AG08395 (cell line): ENCODE data around the gene PIGN.
A peak's percentile ranks its signal among the peaks of the same experiment; 100 is the strongest.

ENCODE experiments used
- DNase-seq: peaks from one replicate; pipeline ENCODE4 v3.0.0; 2012; ENCODE audit warnings: mixed read lengths, low spot score

Gene PIGN, protein sequence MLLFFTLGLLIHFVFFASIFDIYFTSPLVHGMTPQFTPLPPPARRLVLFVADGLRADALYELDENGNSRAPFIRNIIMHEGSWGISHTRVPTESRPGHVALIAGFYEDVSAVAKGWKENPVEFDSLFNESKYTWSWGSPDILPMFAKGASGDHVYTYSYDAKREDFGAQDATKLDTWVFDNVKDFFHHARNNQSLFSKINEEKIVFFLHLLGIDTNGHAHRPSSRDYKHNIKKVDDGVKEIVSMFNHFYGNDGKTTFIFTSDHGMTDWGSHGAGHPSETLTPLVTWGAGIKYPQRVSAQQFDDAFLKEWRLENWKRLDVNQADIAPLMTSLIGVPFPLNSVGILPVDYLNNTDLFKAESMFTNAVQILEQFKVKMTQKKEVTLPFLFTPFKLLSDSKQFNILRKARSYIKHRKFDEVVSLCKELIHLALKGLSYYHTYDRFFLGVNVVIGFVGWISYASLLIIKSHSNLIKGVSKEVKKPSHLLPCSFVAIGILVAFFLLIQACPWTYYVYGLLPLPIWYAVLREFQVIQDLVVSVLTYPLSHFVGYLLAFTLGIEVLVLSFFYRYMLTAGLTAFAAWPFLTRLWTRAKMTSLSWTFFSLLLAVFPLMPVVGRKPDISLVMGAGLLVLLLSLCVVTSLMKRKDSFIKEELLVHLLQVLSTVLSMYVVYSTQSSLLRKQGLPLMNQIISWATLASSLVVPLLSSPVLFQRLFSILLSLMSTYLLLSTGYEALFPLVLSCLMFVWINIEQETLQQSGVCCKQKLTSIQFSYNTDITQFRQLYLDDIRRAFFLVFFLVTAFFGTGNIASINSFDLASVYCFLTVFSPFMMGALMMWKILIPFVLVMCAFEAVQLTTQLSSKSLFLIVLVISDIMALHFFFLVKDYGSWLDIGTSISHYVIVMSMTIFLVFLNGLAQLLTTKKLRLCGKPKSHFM

DNA sequence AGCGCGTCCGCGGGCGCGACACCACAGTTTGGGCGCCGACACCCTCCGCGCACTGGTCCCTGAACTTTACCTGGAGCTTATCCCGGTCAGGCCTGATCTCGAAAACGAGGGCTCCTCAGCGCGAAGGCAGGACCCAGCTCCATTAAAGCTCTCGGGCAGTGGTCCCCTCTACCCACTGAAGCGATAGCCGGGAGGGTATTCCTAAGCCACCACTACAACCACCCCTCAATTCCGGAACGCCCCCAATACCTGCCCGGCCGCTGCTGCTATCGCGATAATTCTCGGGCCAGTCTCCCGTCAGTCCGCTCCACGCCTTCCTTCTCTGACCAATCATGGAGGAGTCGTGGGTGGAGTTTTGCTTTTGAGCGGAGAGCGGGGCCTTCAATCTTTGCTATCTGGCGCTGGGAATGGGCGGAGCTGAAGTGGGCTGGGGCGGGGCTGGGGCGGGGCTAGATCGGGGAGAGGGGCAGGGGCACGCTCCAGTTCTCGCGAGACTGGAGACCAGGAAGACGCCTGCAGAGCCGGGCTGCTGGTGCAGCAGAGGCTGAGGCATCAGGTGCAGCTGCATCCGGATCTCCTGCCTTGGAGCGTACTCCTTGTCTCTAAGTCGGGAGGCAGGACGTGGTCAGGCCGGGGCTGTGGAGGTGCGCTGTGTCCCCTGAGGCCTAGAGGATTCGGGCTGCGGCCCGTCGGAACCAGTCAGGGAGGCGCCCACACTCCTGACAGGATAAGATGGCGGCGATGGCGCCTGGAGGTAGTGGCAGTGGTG, at the start of gene PIGN, which contains the start of gene RELCH:
Gene PIGN, minus strand, starts transcription at position 283 of the 769 bp plus-strand sequence. CDS start 25,703 bp downstream, outside the sequence.
Gene RELCH, plus strand, starts transcription at position 482 of the 769 bp plus-strand sequence. Its CDS starts 251 bp downstream, at position 733.
- DNase-seq, result peak; percentile 98

DNA sequence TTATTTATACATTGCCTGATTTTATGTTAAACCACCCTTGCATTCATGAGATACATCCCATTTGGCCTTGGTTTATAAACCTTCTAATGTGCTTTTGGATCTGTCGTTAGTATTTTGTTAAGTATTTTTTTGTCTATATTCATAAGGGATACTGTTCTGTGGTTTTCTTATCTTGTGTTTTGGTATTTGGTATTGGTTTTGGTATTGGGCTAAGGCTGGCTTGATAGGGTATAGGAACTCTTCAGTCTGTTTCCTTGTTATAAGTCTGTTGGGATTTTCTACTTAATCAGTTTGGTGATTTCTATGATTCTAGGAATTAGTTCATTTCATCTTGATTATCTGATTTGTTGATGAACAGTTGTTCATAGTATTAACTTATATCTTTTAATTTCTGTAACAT, 49.4 kb upstream of the PIGN start:
- DNase-seq, result no peak

DNA sequence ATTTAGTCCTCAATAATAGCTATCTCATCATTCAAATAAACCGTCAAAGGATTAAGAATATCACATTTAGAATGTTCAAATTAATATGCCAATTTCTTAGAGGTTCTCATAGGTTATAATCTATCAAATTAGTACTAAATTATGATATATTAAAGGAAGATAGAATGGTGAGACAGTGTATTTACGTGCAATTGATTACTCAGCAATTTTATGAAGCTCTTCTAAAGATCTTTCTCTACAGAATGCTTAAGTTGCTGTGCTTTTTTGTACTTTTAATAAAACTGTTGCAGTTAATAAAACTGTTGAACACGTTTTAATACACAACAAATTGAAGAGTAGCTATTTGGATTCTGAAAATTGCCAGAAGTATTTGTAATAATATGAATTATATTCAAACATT, 39.2 kb upstream of the PIGN start:
- DNase-seq, result no peak

DNA sequence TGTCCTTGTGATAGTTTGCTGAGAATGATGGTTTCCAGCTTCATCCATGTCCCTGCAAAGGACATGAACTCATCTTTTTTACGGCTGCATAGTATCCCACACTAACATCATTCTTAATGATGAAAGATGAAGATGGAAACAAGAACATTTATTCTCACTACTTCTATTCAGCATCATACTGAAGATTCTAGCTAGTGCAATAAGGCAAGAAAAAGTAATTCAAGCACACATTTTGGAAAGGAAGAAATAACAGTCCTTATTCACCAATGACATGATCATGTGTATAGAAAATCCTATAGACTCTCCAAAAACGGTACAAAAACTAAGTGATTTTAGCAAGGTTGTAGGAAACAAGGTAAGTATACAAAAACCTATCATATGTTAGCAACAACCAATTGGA, 37.4 kb upstream of the PIGN start:
- no peak for DNase-seq

DNA sequence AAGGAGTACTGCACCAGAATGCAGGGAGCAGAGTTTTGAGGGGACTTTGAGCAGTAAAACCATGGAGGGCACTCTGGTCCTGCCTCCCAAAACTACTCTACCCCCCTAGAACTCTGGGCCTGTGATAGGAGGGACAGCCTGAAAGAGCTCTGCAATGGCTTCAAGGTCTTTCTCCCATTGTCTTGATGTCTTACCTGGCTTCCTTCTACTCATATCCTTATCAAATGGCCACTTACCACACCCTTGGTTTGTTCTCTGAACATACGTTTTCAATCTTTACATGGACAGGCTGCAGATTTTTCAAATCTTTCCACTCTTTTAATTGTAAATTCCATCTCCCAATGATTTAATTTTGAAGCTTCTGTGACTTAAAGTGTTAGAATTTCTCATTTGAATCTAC, 27.9 kb upstream of the PIGN start:
- DNase-seq, result no peak

DNA sequence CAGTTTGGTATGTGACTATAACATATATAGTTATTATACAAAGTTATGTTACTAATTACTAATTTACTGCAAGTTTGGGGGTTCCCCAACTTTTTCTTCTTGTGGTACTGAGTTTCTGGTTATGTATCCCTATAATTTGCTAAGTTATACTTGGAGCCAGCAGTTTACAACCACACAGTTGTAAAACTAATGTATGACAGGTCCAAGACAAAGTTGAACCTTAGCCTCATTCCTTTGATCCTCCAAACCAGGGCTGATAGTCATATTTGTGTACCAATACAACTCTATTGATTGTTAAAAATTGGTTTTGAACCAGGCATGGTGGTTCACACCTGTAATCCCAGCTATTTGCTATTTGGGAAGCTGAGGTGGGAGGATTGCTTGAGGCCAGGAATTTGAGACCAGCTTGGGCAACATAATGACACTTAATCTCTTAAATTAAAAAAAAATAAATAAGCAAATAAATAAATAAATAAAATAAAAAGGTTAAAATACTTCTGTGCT, 24.5 kb upstream of the PIGN start:
- DNase-seq, result no peak

DNA sequence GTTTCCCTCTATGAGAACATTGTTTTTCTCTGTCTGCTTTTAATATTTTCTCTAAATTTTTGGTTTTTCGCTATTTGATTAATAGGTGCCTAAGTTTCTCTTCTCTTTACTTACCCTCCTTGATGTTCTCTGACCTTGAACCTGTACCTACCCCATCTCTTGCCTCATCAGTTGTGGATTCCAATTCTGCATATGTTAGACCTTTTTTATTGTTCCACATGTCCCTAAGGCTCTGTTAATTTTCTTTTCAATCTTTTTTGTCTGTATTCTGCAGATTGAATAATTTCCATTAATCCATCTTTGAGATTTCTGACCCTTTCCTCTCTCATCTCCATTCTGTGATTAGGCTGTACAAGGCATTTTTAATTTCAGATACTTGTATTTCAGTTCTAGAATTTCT, 23.3 kb upstream of the PIGN start:
- DNase-seq, result no peak

DNA sequence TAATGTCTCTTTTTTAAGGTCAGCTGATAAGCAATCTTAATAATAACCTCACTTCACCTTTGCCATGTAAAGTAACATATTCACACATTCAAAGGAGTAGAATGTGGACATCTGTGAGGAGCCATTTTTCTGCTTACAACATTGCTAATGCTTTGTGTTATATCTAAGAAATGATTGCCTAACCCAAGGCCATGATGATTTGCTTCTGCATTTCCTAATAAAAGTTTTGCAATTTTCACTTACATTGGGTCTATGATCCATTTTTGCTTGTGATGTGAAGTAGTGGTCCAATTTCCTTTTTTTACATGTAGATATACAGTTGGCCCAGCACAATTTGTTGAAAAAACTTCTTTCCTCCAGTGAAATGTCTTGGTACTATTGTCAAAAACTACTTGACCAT, 22.2 kb upstream of the PIGN start:
- DNase-seq, result no peak

DNA sequence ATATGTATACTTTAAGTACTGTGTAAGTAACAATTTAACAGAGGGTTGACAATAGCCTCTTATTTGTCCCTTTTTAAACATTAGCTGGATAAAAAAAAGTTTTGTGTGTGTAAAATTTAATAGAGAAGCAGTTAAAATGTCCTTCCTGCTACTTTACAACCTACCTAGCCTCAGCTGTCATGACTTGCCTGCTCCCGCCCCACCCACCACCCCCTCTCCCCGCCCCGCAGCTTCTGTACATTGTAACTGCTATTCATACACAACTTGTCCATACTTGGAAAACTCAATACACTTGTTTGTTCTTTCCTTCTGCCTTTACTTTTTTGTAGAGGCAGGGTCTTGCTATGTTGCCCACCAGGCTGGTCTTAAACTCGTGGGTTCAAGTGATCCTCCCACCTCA, 19.7 kb upstream of the PIGN start:
- no peak for DNase-seq

DNA sequence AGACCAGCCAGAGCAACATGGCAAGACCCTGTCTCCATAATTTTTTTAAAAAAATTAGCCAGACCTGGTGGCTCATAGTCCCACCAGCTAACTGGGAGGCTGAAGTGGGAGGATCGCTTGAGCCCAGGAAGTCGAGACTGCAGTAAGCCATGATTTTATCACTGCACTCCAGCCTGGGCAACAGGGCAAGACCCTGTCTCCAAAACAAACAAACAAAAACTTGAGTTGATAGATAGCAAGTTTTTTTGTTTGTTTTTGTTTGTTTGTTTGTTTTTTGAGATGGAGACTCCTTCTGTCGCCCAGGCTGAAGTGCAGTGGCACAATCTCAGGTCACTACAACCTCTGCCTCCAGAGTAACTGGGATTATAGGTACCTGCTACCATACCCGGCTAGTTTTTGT, 19.0 kb upstream of the PIGN start:
- no peak for DNase-seq

DNA sequence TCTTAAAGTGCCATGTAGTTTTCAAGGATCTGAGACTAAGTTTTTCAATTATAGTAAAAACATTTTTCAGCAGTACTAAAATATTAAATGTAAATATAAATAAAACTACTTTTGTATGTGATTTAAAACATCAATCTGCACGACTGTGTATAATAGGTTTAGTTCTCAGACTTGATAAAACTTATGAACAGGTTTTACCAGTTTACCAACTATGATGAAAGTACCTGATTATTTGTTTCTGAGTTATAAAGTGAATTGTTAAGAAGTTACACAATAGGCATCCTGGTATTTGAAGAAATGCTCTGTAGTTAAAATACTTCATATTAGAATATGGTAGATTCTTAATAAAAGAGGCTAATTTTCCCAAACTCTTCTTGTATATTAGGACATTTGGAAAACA, 15.0 kb upstream of the PIGN start:
- no peak for DNase-seq

DNA sequence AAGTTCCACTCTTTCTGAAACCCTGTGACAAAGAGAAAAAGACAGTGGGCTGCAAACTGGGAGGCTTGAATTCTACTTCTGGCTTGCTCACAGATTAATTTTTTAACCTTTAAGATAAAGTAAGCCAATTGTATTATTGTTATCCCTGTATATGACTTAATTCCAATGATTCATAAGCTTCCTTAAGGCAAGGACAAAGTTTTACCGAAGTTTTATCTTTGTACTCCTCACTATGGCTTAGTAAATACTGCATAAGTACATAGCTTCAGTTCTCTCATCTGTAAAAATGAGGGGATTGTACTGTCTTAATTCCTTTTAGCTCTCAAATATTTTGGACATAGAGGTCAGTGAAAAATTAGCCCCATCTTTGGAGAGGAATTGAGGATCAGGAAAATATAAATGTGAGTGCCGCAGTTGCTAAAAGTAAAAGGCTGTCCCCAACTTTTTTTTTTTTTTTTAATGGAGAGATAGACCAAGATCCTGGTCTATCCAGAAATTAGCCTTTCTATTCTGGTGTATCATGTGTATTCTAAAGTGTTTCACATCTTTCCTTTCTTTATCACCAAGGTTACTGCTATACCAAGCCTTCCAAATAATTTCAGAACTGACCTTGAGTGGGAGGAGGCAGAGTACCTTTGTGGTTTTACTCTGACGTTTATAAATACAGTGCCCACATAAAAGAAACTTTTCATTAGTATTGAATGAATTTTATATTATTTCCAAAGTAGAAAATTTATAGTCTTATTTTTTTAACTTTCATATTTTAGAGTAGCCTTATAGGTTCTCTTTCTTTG, 13.5 kb upstream of the PIGN start:
- no peak for DNase-seq

DNA sequence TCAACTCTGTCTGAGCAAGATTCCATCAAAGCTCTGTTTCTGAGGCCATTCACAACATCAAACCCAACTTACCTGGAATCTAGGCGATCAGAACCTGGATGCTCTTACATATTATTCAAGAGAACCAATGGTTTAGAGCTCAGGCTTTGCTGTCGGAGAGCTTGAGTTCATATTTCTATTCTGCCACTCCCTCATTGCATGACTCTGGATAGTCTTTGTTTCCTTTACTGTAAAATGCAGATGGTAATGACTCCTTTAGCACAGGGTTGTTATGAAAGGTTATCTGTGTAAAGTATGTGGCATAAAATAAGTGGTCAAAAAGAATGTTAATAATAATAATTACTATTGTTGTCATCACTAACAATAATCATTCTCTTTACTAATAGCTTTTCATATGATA, 12.8 kb upstream of the PIGN start:
- DNase-seq, result no peak

DNA sequence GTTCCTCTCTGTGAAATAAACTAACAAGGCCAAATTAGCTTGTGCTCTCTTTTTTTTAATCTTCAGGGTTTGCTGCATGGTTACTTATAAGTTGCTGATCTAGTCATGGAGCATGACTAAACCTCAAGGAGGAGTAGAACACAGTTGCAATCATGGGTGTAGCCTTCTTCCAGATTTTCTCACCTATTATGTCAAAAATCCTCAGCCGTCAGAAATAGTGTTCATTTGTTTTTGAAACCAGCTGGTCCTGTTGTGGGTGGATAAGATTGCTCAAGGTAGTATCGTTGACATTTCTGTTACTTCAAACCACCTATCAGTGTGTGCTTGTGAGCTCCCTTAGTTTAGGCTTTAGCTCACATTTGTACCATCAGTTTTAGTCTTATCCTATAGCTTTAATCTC, 11.4 kb upstream of the PIGN start:
- DNase-seq, result no peak

DNA sequence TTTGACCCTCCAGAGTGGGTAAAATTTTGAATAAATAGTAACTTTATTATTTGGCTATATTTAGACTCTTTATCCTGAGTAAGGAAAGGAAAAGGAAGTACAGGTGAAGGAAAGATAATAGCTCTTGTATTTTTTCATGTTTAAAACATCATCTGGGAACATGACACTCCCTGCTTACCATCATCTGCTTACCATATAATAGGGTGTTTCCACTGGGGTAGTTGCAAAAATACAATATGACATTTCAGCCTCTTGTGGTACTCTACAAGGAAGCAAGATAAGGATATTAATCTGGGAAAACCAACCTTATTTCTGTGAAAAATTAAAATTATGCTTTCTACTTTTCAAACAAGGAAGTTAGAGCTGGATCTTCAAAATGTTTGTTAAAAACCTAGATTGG, 10.1 kb upstream of the PIGN start:
- no peak for DNase-seq

DNA sequence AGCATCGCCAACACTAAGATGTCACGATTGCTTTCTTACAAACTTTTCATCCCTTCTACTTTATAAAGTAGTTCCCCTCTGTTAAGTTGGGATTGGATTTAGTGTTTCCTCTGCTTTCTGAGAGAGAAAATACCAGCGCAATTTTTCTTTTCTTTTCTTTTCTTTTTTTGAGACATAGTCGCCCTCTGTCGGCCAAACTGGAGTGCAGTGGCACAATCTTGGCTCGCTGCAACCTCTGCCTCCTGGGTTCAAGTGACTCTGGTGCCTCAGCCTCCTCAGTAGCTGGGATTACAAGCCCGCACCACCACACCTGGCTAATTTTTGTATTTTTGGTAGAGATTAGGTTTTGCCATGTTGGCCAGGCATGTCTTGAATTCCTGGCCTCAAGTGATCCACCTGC, 9.2 kb upstream of the PIGN start:
- no peak for DNase-seq

DNA sequence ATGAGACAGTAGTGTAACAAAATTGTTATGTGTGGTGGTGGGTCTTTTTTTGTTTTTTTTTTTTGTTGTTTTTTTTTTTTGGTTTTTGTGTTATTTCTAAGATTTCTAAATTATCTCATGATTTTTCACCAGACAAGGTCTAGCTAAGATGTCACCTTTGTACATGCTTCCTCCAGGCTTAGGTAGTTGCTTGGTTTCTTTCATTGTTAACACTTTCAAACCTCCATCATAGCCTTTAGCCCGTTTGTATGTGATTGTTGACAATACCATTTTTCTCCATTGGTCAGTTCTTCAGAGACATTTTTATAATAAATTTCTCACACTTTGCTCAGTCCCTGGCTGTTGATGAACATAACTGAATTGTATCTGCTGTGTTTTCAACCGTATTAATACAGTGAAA, 2.4 kb upstream of the PIGN start:
- DNase-seq, result no peak

DNA sequence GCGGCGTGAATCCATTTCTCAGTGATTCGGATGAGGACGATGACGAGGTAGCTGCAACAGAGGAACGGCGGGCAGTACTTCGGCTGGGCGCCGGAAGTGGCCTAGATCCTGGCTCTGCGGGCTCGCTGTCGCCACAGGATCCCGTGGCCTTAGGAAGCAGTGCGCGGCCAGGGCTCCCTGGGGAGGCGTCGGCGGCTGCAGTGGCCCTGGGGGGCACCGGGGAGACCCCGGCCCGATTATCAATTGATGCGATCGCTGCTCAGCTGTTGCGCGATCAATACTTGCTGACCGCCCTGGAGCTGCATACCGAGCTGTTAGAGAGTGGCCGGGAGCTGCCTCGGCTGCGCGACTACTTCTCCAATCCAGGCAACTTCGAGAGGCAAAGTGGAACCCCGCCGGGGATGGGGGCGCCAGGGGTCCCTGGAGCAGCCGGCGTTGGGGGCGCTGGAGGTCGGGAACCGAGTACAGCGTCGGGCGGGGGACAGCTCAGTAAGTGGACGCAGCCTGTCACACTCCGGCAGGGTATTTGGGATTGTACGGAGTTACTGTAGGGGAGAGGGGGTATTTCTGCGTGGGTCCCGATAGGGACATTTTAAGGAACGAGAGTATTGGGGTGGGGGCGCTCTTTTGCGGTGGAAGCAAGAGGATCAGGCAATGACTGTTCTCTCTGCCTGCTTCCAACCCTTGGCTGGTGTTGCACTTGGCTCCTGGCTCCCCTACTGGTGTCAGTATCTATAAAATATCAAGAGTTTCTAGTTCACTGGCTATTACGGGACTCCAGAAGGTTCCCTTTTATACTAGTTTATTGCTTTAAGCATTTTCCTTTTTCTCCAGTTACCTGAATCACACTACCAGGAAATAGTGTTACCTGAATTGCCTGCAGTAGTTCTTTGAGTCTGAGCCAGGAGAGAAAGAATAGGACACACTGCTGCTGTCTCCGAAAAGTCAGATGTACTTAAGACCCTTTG, 971 bp upstream of the PIGN start:
- peak; percentile 24 for DNase-seq

DNA sequence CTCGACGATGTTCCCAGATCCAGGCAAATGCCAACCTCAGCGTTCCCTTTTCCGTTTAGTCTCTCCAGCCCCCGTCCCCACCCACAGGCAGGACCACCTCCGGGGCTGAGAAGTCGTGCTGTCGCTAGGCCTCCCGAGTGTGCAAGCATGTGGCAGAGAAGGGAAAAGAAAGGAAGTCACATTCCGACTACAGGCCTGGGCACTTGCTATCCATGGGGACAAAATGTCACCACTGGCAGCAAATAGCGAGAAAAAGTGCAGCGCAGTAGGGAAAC, 420 bp downstream of the PIGN start:
- peak; percentile 6 for DNase-seq

DNA sequence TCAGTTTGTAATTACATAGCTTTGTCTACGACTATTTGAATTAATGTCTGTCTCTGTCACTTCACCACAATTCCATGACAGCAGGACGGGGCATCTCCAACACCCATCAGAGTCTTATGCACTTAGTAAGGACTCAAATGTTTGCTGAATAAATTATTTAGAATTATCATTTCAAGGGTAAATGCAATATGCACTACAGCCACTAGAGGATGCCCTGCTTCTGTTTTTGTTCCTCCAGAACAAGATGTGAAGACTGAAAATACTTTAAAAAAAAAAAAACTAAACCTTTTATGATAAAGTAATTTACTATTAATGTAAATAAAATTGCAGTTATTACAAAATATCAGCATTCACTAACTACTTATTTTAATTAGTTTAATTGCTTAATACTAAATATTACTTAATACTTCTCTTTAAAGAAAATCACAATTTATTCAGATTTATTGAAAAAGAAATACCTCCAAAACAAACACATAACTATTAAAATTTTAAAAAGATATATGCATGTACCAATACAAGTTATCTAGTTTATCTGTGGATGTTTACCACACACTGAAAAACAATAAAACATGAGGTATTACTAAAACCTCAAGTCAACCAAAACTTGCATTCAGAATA, 3.2 kb downstream of the PIGN start:
- DNase-seq, result peak; percentile 40
